Psoas muscle (tissue), 8 donors: Measurements from ENCODE around the gene PITPNC1. TPM values are rescaled to one million over a fixed set of nuclear protein-coding genes. Genes with fewer than 3 reads are reported as not detected.
A peak's percentile ranks its signal among the peaks of the same experiment; 100 is the strongest.

Source experiments
- ATAC-seq, 4 donors: fragments of 200-7000 bp; cut with Tn5 transposase; one replicate each; pipeline ENCODE4 v1.9.1; 2020; ENCODE audit warnings: moderate library complexity in 3 of 4, mild to moderate bottlenecking in 2 of 4
- DNase-seq, 2 donors: peaks; one replicate each; pipeline ENCODE4 v3.0.0-alpha.2; 2020
- H3K27ac ChIP-seq: fragments of 200-600 bp; one replicate; pipeline ENCODE4 v1.8.0; 2022
- H3K27me3 ChIP-seq, 3 donors: fragments of 200-600 bp in 1 of 3; one replicate each; pipeline versions ENCODE4 v1.6.1 to v1.8.0; 2013 to 2022; ENCODE audit warnings: low read length in 2 of 3, mild to moderate bottlenecking in 2 of 3, moderate library complexity in 1 of 3; ENCODE audit not compliant: insufficient read depth in 3 of 3
- H3K36me3 ChIP-seq, 2 donors: fragments of 200-600 bp in 1 of 2; one replicate each; pipeline versions ENCODE4 v1.6.1 to v1.8.0; 2013 to 2022; ENCODE audit warnings: low read depth in 1 of 2, mild to moderate bottlenecking in 1 of 2, moderate library complexity in 1 of 2; ENCODE audit not compliant: insufficient read depth in 1 of 2
- H3K4me1 ChIP-seq: fragments of 200-600 bp; one replicate; pipeline ENCODE4 v1.8.0; 2022
- H3K4me3 ChIP-seq: fragments of 200-600 bp; one replicate; pipeline ENCODE4 v1.8.0; 2022; ENCODE audit warnings: mild to moderate bottlenecking
- H3K9me3 ChIP-seq: fragments of 200-600 bp; one replicate; pipeline ENCODE4 v1.8.0; 2022
- WGBS, 3 donors: extraction: QIAGEN DNeasy Blood & Tissue Kit; methylation state at CpG; one replicate each; pipeline versions ENCODE4 v1.1.6 to v1.1.7; 2013; 5-methylcytosine and 5-hydroxymethylcytosine counted together
- intact Hi-C, 2 donors: fragments of 100-400 bp; cut with DNase I; formaldehyde crosslinking; loops; one replicate each; pipeline versions ENCODE4 v1.11.0 to v1.14.2; 2022
- polyA plus RNA-seq, 3 donors: library from polyadenylated mRNA; stranded (reverse); fragments of 200-250 nt; gene quantifications; one replicate each; pipeline ENCODE4 v1.2.3, GENCODE V29; 2013
- total RNA-seq, 4 donors: library from RNA; stranded (reverse); fragmentation: NEBNext Ultra II Directional in 2 of 4; extraction: Animal tissue kit (Norgen Biotek cat#: 25700) in 2 of 4; gene quantifications; one replicate each; pipeline versions ENCODE4 v1.2.1 to v1.2.4, GENCODE V29; 2021 to 2023
- TF ChIP-seq, protein P1 (sequence below): fragments of 200-600 bp; IDR thresholded peaks from one replicate; pipeline ENCODE4 v1.8.0; 2022; ENCODE audit warnings: antibody characterized with exemption
- donor health status: healthy with polysubstance abuse.
- donor health status: DM: no; HTN: no; CAD: no; lungs with moderate emphysema.
- donor health status: Bipolar disorder and iron deficiency.
- donor health status: healthy.
- donor health status: DM: yes; HTN: yes; CAD: no.
- donor health status: DM: no; HTN: no; CAD: no.
- donor health status: DM: no; HTN: no; CAD: no.
- donor health status: DM: yes; HTN: yes; CAD: no.

Gene PITPNC1
- total and polyA plus RNA-seq, 7 donors = 4.4 to 54.7 (median 6.6) TPM

DNA sequence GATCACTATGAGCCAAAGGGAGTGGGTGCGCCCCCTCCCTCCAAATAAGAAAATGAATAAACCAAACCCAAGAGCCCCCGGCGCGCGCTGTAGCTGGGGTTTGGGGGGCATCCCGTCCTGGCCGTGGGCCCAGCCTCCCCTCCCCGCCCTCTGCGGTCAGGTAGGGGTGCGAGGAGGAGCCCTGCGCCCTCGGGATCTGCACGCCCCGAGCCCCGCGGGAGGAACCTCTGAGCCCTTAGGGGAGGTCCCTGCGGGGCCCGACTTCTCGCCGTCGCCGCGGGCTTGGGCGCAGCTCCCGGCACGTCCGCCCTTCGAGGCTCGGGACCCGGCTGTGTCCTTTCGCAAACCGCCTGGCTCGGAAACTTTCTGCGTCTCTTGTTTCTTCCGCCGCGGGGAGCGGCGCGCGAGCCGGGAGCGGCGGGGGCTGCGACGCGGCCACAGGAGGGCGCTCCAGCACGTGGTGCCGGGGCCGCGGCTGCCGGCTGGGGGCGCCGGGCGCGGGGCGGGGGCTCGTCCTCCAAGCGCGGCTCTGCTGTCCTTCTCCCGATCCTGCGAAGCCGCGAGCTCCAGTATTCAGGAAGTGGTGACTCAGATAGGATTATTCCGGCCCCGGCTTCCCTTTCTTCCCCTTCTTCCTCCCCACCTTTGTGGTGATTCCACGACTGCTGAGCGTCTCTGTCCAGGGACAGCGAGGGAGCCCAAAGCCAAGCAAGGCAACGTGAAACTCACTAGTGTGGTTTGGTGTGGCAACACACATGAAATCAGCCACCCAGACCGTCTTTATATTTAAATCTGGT is 1.6 kb downstream of the PITPNC1 start:
- Histone ChIP-seq H3K4me1 (peaks cover 10% of the 10 kb centered on the region), H3K27ac (peak overlapping the region; percentile 63), H3K9me3 (no peaks in the 10 kb centered on the region), H3K36me3 (peaks cover 0 to 2% of the 10 kb centered on the region in 2 donors), H3K27me3 (no peaks in the 10 kb centered on the region), H3K4me3 (peak overlapping the region; percentile 88)
- TF ChIP-seq, protein P1, sequence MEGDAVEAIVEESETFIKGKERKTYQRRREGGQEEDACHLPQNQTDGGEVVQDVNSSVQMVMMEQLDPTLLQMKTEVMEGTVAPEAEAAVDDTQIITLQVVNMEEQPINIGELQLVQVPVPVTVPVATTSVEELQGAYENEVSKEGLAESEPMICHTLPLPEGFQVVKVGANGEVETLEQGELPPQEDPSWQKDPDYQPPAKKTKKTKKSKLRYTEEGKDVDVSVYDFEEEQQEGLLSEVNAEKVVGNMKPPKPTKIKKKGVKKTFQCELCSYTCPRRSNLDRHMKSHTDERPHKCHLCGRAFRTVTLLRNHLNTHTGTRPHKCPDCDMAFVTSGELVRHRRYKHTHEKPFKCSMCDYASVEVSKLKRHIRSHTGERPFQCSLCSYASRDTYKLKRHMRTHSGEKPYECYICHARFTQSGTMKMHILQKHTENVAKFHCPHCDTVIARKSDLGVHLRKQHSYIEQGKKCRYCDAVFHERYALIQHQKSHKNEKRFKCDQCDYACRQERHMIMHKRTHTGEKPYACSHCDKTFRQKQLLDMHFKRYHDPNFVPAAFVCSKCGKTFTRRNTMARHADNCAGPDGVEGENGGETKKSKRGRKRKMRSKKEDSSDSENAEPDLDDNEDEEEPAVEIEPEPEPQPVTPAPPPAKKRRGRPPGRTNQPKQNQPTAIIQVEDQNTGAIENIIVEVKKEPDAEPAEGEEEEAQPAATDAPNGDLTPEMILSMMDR = peak; percentile 94
- peak; percentile 80 to 88 (median 84) for ATAC-seq
- intact Hi-C loops = loop anchor here (1.0 to 5.0 kb wide), 4 partner anchors 97 to 310 kb away; no protein-coding TSS in a partner anchor
- peak; percentile 83 to 91 for DNase-seq
- WGBS, 3 donors = 0 to 1% (median 0%) methylated on average over 28 to 72 of the region's 72 CpGs

DNA sequence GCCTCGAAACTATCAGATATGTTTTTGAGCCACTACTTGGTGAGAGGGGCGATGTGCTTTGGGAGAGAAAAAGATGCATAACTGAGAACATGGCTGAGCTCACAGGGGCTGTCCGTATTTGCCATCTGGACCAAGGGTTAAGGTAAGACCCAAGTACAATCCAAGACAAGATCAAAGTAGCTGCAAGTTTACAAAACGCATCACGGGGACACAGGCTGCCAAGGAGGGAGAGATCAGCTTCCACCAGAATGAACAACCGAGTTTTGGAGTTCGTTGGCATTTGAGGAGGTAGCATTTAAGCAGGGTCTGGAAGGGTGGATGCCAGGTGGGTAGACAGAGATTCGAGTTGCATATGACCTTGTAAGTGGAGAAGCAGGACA is 2.2 kb downstream of the PITPNC1 start:
- intact Hi-C loops = loop anchor here (2.0 to 5.0 kb wide), 3 partner anchors 223 to 310 kb away; no protein-coding TSS in a partner anchor
- no peak for DNase-seq
- 36 to 44% (median 36%) methylated on average over 8 of the region's 8 CpGs for WGBS, 3 donors
- Histone ChIP-seq H3K27me3 (no peaks in the 10 kb centered on the region), H3K4me1 (peaks cover 10% of the 10 kb centered on the region), H3K27ac (peak overlapping the region; percentile 63), H3K36me3 (peaks cover 0 to 2% of the 10 kb centered on the region in 2 donors), H3K9me3 (no peaks in the 10 kb centered on the region), H3K4me3 (peak overlapping the region; percentile 88)
- ATAC-seq = no peak
- TF ChIP-seq, protein P1 = no peak

DNA sequence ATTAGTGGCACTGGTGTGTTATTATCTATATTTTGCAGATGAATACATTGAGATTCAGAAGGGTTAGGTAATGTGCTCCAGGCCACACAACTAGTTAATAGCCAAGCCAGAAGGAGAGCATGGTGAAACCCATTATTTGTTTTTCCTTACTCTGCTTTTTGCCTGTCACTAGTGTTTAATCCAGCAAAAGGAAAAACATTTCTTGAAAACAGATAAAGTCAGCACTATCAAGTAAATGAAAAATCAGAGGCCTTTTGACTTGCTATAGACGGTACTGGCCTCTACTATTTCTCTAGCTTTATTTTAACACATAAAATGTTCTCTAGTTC is 4.8 kb downstream of the PITPNC1 start:
- H3K4me3 ChIP-seq = no peak overlapping the region
- no peaks in the 10 kb centered on the region for H3K27me3 ChIP-seq
- TF ChIP-seq, protein P1 = no peak
- peaks cover 0 to 2% of the 10 kb centered on the region in 2 donors for H3K36me3 ChIP-seq
- peaks cover 1% of the 10 kb centered on the region for H3K4me1 ChIP-seq
- ATAC-seq = no peak
- no peaks in the 10 kb centered on the region for H3K9me3 ChIP-seq
- H3K27ac ChIP-seq = no peak overlapping the region
- no peak for DNase-seq
- intact Hi-C loops = loop anchor here in 1 of 2 donors (2.0 kb wide), 1 partner anchor 93 kb away; no protein-coding TSS in a partner anchor
- WGBS, 3 donors = 44 to 91% (median 58%) methylated on average over 1 of the region's 1 CpG

DNA sequence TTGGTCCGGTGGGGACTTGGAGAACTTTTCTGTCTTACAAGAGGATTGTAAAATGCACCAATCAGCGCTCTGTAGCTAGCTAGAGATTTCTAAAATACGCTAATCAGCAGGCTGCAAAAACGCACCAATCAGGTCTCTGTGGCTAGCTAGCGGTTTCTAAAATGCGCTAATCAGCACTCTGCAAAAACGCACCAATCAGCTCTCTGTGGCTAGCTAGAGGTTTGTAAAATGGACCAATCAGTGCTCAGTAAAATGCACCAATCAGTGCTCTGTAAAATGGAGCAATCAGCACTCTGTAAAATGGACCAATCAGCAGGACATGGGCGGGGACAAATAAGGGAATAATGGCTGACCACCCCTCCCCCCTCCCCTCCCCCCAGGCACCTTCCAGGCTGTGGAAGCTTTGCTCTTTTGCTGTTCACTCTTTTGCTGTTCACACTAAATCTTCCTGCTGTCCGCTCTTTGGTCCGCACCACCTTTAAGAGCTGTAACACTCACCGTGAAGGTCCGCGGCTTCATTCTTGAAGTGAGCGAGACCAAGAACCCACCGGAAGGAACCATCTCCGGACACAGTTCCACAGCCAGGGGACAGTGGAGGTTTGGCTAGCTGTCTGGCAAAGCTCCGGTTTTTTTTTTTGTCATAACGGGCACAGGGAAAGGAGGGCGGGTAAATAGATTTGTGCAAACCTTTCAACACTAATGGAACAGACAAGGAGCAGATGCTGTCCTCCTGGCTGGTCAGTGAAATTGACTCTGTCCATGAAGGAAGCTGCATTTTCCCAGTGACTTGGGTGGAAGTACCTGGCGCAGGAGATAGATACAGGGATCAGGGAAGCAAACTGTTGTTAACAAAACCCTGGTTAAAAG is 8.3 kb downstream of the PITPNC1 start:
- Histone ChIP-seq H3K36me3 (no peaks in the 10 kb centered on the region), H3K27me3 (no peaks in the 10 kb centered on the region), H3K27ac (no peak overlapping the region), H3K4me3 (no peak overlapping the region), H3K9me3 (no peaks in the 10 kb centered on the region), H3K4me1 (no peaks in the 10 kb centered on the region)
- WGBS, 3 donors = 73 to 86% (median 75%) methylated on average over 20 of the region's 20 CpGs
- TF ChIP-seq, protein P1 = no peak
- intact Hi-C loops = no loop called here
- DNase-seq (no peak), ATAC-seq (no peak)
